IPS-18a (cell line): ENCODE measurements around the gene HARBI1.

Experiments
- H3K27ac ChIP-seq: one replicate; pipeline ENCODE4 v1.5.1; 2013; ENCODE audit warnings: low read length
- H3K27me3 ChIP-seq: one replicate; pipeline ENCODE4 v1.6.1; 2013; ENCODE audit warnings: mild to moderate bottlenecking, low read length; ENCODE audit not compliant: control insufficient read depth, insufficient read depth
- H3K36me3 ChIP-seq: one replicate; pipeline ENCODE4 v1.6.1; 2013; ENCODE audit warnings: low read depth, low read length; ENCODE audit not compliant: control insufficient read depth
- H3K4me1 ChIP-seq: one replicate; pipeline ENCODE4 v1.6.1; 2013; ENCODE audit warnings: low read depth, low read length; ENCODE audit not compliant: control insufficient read depth
- H3K4me3 ChIP-seq: one replicate; pipeline ENCODE4 v1.5.1; 2013; ENCODE audit warnings: low read length
- H3K9ac ChIP-seq: one replicate; pipeline ENCODE4 v1.6.1; 2013; ENCODE audit warnings: mild to moderate bottlenecking, low read length, moderate library complexity
- H3K9me3 ChIP-seq: one replicate; pipeline ENCODE4 v1.6.1; 2013; ENCODE audit warnings: low read depth, low read length; ENCODE audit not compliant: control insufficient read depth

Gene HARBI1

GRCh38 chr11:46632502-46632901 is 15.5 kb upstream of the HARBI1 start:
- Histone ChIP-seq H3K4me1 (no peaks in the 10 kb centered on the region), H3K9me3 (no peaks in the 10 kb centered on the region), H3K27me3 (no peaks in the 10 kb centered on the region), H3K27ac (no peak overlapping the region), H3K36me3 (peaks cover 23% of the 10 kb centered on the region), H3K4me3 (no peak overlapping the region), H3K9ac (no peak overlapping the region)

GRCh38 chr11:46631676-46632075 is 14.6 kb upstream of the HARBI1 start:
- Histone ChIP-seq H3K27ac (no peak overlapping the region), H3K9ac (no peak overlapping the region), H3K4me3 (no peak overlapping the region), H3K4me1 (no peaks in the 10 kb centered on the region), H3K36me3 (peaks cover 23% of the 10 kb centered on the region), H3K9me3 (no peaks in the 10 kb centered on the region), H3K27me3 (no peaks in the 10 kb centered on the region)

- Histone ChIP-seq H3K9ac (no peak overlapping the region), H3K4me1 (no peaks in the 10 kb centered on the region), H3K27me3 (no peaks in the 10 kb centered on the region), H3K4me3 (no peak overlapping the region), H3K36me3 (peaks cover 23% of the 10 kb centered on the region), H3K9me3 (no peaks in the 10 kb centered on the region), H3K27ac (no peak overlapping the region)
Observed at GRCh38 chr11:46630237-46630636, 13.2 kb upstream of the HARBI1 start.

GRCh38 chr11:46628961-46629360 is 11.9 kb upstream of the HARBI1 start:
- no peaks in the 10 kb centered on the region for H3K9me3 ChIP-seq
- H3K36me3 ChIP-seq = peaks cover 23% of the 10 kb centered on the region
- H3K9ac ChIP-seq = no peak overlapping the region
- no peak overlapping the region for H3K4me3 ChIP-seq
- H3K27ac ChIP-seq = no peak overlapping the region
- H3K27me3 ChIP-seq = no peaks in the 10 kb centered on the region
- H3K4me1 ChIP-seq = no peaks in the 10 kb centered on the region

- Histone ChIP-seq H3K27me3 (no peaks in the 10 kb centered on the region), H3K9me3 (no peaks in the 10 kb centered on the region), H3K36me3 (peaks cover 16% of the 10 kb centered on the region), H3K4me3 (no peak overlapping the region), H3K27ac (no peak overlapping the region), H3K4me1 (no peaks in the 10 kb centered on the region), H3K9ac (no peak overlapping the region)
Observed at GRCh38 chr11:46625406-46625805, 8.4 kb upstream of the HARBI1 start.

- peaks cover 8% of the 10 kb centered on the region for H3K4me1 ChIP-seq
- peaks cover 8% of the 10 kb centered on the region for H3K36me3 ChIP-seq
- H3K9me3 ChIP-seq = no peaks in the 10 kb centered on the region
- H3K27ac ChIP-seq = no peak overlapping the region
- no peak overlapping the region for H3K4me3 ChIP-seq
- H3K9ac ChIP-seq = no peak overlapping the region
- no peaks in the 10 kb centered on the region for H3K27me3 ChIP-seq
Observed at GRCh38 chr11:46618837-46619236, 1.8 kb upstream of the HARBI1 start.

GRCh38 chr11:46617972-46618314 is 916 bp upstream of the HARBI1 start:
- H3K36me3 ChIP-seq = peaks cover 8% of the 10 kb centered on the region
- peak overlapping the region; percentile 96 for H3K4me3 ChIP-seq
- no peaks in the 10 kb centered on the region for H3K9me3 ChIP-seq
- H3K27ac ChIP-seq = peak overlapping the region; percentile 99
- no peaks in the 10 kb centered on the region for H3K27me3 ChIP-seq
- H3K4me1 ChIP-seq = peaks cover 8% of the 10 kb centered on the region
- peak overlapping the region; percentile 98 for H3K9ac ChIP-seq

- H3K36me3 ChIP-seq = peaks cover 7% of the 10 kb centered on the region
Observed at GRCh38 chr11:46616551-46617133, 385 bp downstream of the HARBI1 start.

GRCh38 chr11:46615756-46616155 is 1.3 kb downstream of the HARBI1 start:
- Histone ChIP-seq H3K27ac (no peak overlapping the region), H3K27me3 (no peaks in the 10 kb centered on the region), H3K4me1 (peaks cover 8% of the 10 kb centered on the region), H3K9me3 (no peaks in the 10 kb centered on the region), H3K9ac (no peak overlapping the region), H3K36me3 (no peaks in the 10 kb centered on the region), H3K4me3 (no peak overlapping the region)

More at GRCh38 chr11:46616551-46617133, 385 bp downstream of the HARBI1 start:
- Histone ChIP-seq H3K27ac (peak overlapping the region; percentile 89), H3K27me3 (no peaks in the 10 kb centered on the region), H3K9ac (peak overlapping the region; percentile 98), H3K4me1 (peaks cover 8% of the 10 kb centered on the region), H3K9me3 (no peaks in the 10 kb centered on the region), H3K4me3 (peak overlapping the region; percentile 96)

- H3K9me3 ChIP-seq = no peaks in the 10 kb centered on the region
- H3K27me3 ChIP-seq = no peaks in the 10 kb centered on the region
- no peak overlapping the region for H3K4me3 ChIP-seq
- H3K36me3 ChIP-seq = no peaks in the 10 kb centered on the region
- H3K27ac ChIP-seq = no peak overlapping the region
- no peak overlapping the region for H3K9ac ChIP-seq
- H3K4me1 ChIP-seq = peaks cover 4% of the 10 kb centered on the region
Observed at GRCh38 chr11:46612326-46612725, 4.7 kb downstream of the HARBI1 start.

- peaks cover 4% of the 10 kb centered on the region for H3K4me1 ChIP-seq
- H3K36me3 ChIP-seq = no peaks in the 10 kb centered on the region
- H3K27ac ChIP-seq = no peak overlapping the region
- no peaks in the 10 kb centered on the region for H3K27me3 ChIP-seq
- no peak overlapping the region for H3K4me3 ChIP-seq
- H3K9me3 ChIP-seq = no peaks in the 10 kb centered on the region
- no peak overlapping the region for H3K9ac ChIP-seq
Observed at GRCh38 chr11:46611526-46612304, 5.3 kb downstream of the HARBI1 start.

- H3K36me3 ChIP-seq = no peaks in the 10 kb centered on the region
- no peaks in the 10 kb centered on the region for H3K27me3 ChIP-seq
- no peak overlapping the region for H3K27ac ChIP-seq
- H3K9me3 ChIP-seq = no peaks in the 10 kb centered on the region
- no peak overlapping the region for H3K9ac ChIP-seq
- H3K4me1 ChIP-seq = no peaks in the 10 kb centered on the region
- H3K4me3 ChIP-seq = no peak overlapping the region
Observed at GRCh38 chr11:46609386-46609785, 7.6 kb downstream of the HARBI1 start.
